ENCODE results near the gene ACBD6.

DNA sequence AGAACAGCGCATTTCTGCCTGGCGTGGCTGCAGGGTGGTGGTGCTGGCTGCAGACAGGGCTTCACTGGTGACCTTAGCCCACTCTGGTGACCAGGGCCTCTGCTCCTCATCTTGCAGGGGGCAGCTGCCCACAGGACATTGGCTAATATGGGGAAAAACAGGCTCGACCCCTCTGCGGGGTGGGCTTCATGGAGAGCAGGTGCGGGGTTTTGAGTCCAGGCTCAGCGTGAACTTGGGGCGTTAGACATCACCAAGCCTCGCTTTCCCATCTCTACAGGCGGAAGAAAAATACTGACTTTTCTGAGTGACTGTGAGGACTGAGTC is 247.9 kb downstream of the ACBD6 start:
- TF ChIP-seq CTCF (IDR thresholded peaks at IDR 0.05 in 2 of 3, conservative IDR thresholded peaks at IDR 0.05 in 1 of 3; ENCODE audit: control insufficient read depth in 2 of 3, extremely low read depth in 1 of 3, insufficient read depth in 1 of 3, low read depth in 3 of 3, low read length in 3 of 3): no peak
- TF ChIP-seq ETV6 (conservative IDR thresholded peaks at IDR 0.05 in 1 of 2, IDR thresholded peaks at IDR 0.05 in 1 of 2; ENCODE audit: borderline replicate concordance in 1 of 2, low read depth in 1 of 2): no peak
- no peak for TF ChIP-seq FOXM1 (IDR thresholded peaks at IDR 0.05; ENCODE audit: low read depth, low read length)
- no peak for TF ChIP-seq MAX (IDR thresholded peaks at IDR 0.05; ENCODE audit: low read depth, low read length)
- no peak for TF ChIP-seq GABPA (IDR thresholded peaks at IDR 0.05; ENCODE audit: low read depth)
- no peak for TF ChIP-seq MYC (IDR thresholded peaks at IDR 0.05; ENCODE audit: insufficient read depth, insufficient read length, insufficient replicate concordance, low read length, severe bottlenecking)
- no peak for TF ChIP-seq NR2C2 (IDR thresholded peaks at IDR 0.05; ENCODE audit: borderline replicate concordance, control insufficient read depth, insufficient read length, low read depth)
- TF ChIP-seq RFX5 (IDR thresholded peaks at IDR 0.05; ENCODE audit: low read depth, low read length): no peak
- TF ChIP-seq, protein P1, sequence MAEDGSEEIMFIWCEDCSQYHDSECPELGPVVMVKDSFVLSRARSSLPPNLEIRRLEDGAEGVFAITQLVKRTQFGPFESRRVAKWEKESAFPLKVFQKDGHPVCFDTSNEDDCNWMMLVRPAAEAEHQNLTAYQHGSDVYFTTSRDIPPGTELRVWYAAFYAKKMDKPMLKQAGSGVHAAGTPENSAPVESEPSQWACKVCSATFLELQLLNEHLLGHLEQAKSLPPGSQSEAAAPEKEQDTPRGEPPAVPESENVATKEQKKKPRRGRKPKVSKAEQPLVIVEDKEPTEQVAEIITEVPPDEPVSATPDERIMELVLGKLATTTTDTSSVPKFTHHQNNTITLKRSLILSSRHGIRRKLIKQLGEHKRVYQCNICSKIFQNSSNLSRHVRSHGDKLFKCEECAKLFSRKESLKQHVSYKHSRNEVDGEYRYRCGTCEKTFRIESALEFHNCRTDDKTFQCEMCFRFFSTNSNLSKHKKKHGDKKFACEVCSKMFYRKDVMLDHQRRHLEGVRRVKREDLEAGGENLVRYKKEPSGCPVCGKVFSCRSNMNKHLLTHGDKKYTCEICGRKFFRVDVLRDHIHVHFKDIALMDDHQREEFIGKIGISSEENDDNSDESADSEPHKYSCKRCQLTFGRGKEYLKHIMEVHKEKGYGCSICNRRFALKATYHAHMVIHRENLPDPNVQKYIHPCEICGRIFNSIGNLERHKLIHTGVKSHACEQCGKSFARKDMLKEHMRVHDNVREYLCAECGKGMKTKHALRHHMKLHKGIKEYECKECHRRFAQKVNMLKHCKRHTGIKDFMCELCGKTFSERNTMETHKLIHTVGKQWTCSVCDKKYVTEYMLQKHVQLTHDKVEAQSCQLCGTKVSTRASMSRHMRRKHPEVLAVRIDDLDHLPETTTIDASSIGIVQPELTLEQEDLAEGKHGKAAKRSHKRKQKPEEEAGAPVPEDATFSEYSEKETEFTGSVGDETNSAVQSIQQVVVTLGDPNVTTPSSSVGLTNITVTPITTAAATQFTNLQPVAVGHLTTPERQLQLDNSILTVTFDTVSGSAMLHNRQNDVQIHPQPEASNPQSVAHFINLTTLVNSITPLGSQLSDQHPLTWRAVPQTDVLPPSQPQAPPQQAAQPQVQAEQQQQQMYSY (CRISPR knock-in tag; IDR thresholded peaks at IDR 0.05): no peak
- TF ChIP-seq POLR2A (IDR thresholded peaks at IDR 0.05; ENCODE audit: low read depth, low read length): no peak
- TF ChIP-seq ATF7 (IDR thresholded peaks at IDR 0.05; ENCODE audit: low read depth): no peak

All from GM12878 (cell line).